ENCODE measurements around the gene ELFN1. TPM values are rescaled to one million over a fixed set of nuclear protein-coding genes. Genes with fewer than 3 reads are reported as not detected.

The ELFN1 gene
- total and polyA plus RNA-seq, 9 of the 15 experiments (the other 6 are each of a cell fraction or from before 2014, with no cell fraction given) = 0.04 to 0.64 (median 0.18) TPM; not detected in 2

DNA sequence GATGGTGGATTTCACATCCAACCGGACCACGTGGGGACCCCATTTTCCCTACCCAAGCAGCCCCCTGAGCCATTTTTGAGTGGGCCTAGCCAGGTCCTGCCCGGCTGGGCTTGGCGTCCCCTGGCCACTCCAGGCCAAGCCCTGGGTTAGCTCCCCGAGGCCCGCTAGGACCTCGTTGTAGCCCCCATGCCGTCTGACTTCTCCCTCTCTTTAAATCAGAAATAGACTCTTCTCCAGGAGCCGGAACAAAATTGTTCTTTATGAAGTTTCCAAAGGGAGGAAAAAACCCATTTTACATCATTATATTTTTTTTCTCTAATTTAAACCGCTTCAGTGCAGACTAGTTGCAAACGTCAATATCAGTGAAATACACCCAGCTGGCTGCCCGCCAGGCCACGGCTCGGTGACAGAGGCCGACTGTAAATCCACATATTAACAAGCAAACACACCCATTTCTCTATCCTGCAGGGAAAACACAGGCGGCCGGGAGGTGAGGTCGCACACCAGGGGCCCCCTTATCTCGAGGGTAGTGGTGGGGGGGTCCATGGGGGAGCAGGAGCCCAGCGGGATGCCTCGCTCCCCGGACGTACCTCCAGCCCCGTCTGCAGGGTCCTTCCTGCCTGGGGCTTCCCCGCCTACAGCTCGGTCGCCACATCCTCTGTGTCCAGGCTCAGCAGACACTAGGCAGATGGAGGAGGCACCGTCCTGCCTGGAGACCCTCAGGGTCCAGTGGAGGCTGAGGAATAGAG lies 72.7 kb downstream of the ELFN1 start:
- CTCF ChIA-PET (ENCODE audit: low intra/inter-chr PET ratio) = no interaction called here
- peak overlapping the region; percentile 56 to 83 for H3K9ac ChIP-seq (ENCODE audit: insufficient read depth in 1 of 2, low read depth in 2 of 2, low read length in 2 of 2)
- H3K4me2 ChIP-seq (ENCODE audit: insufficient read depth, low read length) = peak overlapping the region; percentile 92
- WGBS (ENCODE audit: insufficient coverage, low coverage, missing lambda C conversion rate) = 4% methylated on average over 23 of the region's 28 CpGs
- DNase-seq (ENCODE audit: extremely low read depth in 1 of 4, low spot score in 3 of 4) (peak; percentile 57 to 87 (median 68)), ATAC-seq (peak; percentile 70), FAIRE-seq (peak; percentile 95)
- in situ Hi-C loops (cut with MboI) (no loop called here), intact Hi-C loops (cut with micrococcal nuclease) (no loop called here)
- peaks cover 0 to 4% of the 10 kb centered on the region in 2 experiments; a peak in 1 of 5 replicates for H3K27me3 ChIP-seq (ENCODE audit: control insufficient read depth in 2 of 2, insufficient read depth in 2 of 2, low read length in 2 of 2)
- peaks cover 11% of the 10 kb centered on the region for H3K79me2 ChIP-seq (ENCODE audit: control insufficient read depth, insufficient read depth, low read length)
- POLR2A ChIA-PET = interaction anchor here (0.7 to 0.8 kb wide), 2 partner anchors 7 to 463 kb away, joined by 3 to 4 read pairs; no protein-coding TSS in a partner anchor
- TSS peak; percentile 96 for BruUV-seq (replicated peaks)
- H3K4me3 ChIP-seq = peak overlapping the region; percentile 47
- H2AFZ ChIP-seq (ENCODE audit: low read depth, low read length) = peak overlapping the region; percentile 87
- peak overlapping the region; percentile 61 for H3K27ac ChIP-seq (ENCODE audit: extremely low read depth, low read depth, low read length)
- peaks cover 9 to 84% of the 10 kb centered on the region in 2 experiments; a peak in 3 of 5 replicates for H3K4me1 ChIP-seq (replicated peaks in 1 of 2; ENCODE audit: control insufficient read depth in 2 of 2, insufficient read depth in 2 of 2, low read length in 2 of 2)
- no peaks in the 10 kb centered on the region for H4K20me1 ChIP-seq (replicated peaks; ENCODE audit: control insufficient read depth, insufficient read depth, low read length)
- no peaks in the 10 kb centered on the region for H3K9me3 ChIP-seq (replicated peaks; ENCODE audit: control insufficient read depth, insufficient read depth, low read depth, low read length)
- H3K36me3 ChIP-seq (ENCODE audit: control insufficient read depth, insufficient read depth, low read length) = peaks cover 16% of the 10 kb centered on the region; the same call in 1 of the 3 replicates
- no peaks in the 10 kb centered on the region for H3K9me1 ChIP-seq (ENCODE audit: control insufficient read depth, insufficient read depth, low read length)
- TF ChIP-seq ARNT (IDR thresholded peaks at IDR 0.05) (no peak), FOXA3 (CRISPR knock-in tag; conservative IDR thresholded peaks at IDR 0.05 in 1 of 2, IDR thresholded peaks at IDR 0.05 in 1 of 2) (no peak), CUX1 (CRISPR knock-in tag; IDR thresholded peaks at IDR 0.05) (no peak), STAG1 (CRISPR knock-in tag; IDR thresholded peaks at IDR 0.05; ENCODE audit: borderline replicate concordance) (no peak), GATA2 (CRISPR knock-in tag; IDR thresholded peaks at IDR 0.05) (no peak), MTA1 (IDR thresholded peaks at IDR 0.05; ENCODE audit: borderline replicate concordance) (no peak), CEBPG (CRISPR knock-in tag; IDR thresholded peaks at IDR 0.05) (no peak), CEBPG (tag; conservative IDR thresholded peaks at IDR 0.05 in 1 of 2, IDR thresholded peaks at IDR 0.05 in 1 of 2) (no peak), ELF1 (tag; IDR thresholded peaks at IDR 0.05) (no peak), SIN3A (IDR thresholded peaks at IDR 0.05; ENCODE audit: borderline replicate concordance in 2 of 2, control insufficient read depth in 1 of 2, low read depth in 2 of 2, low read length in 2 of 2) (no peak)
- TF ChIP-seq, protein P1, sequence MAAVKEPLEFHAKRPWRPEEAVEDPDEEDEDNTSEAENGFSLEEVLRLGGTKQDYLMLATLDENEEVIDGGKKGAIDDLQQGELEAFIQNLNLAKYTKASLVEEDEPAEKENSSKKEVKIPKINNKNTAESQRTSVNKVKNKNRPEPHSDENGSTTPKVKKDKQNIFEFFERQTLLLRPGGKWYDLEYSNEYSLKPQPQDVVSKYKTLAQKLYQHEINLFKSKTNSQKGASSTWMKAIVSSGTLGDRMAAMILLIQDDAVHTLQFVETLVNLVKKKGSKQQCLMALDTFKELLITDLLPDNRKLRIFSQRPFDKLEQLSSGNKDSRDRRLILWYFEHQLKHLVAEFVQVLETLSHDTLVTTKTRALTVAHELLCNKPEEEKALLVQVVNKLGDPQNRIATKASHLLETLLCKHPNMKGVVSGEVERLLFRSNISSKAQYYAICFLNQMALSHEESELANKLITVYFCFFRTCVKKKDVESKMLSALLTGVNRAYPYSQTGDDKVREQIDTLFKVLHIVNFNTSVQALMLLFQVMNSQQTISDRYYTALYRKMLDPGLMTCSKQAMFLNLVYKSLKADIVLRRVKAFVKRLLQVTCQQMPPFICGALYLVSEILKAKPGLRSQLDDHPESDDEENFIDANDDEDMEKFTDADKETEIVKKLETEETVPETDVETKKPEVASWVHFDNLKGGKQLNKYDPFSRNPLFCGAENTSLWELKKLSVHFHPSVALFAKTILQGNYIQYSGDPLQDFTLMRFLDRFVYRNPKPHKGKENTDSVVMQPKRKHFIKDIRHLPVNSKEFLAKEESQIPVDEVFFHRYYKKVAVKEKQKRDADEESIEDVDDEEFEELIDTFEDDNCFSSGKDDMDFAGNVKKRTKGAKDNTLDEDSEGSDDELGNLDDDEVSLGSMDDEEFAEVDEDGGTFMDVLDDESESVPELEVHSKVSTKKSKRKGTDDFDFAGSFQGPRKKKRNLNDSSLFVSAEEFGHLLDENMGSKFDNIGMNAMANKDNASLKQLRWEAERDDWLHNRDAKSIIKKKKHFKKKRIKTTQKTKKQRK (IDR thresholded peaks at IDR 0.05; ENCODE audit: borderline replicate concordance, low read depth, low read length) = no peak
